GM21825 (cell line): ENCODE results near the gene PLPP2.

ENCODE experiments used
- ATAC-seq: cut with Tn5 transposase; IDR thresholded peaks from one replicate; pipeline ENCODE4 v1.9.1; 2021; ENCODE audit warnings: mild to moderate bottlenecking, moderate library complexity; ENCODE audit not compliant: unreplicated experiment

PLPP2 gene

DNA sequence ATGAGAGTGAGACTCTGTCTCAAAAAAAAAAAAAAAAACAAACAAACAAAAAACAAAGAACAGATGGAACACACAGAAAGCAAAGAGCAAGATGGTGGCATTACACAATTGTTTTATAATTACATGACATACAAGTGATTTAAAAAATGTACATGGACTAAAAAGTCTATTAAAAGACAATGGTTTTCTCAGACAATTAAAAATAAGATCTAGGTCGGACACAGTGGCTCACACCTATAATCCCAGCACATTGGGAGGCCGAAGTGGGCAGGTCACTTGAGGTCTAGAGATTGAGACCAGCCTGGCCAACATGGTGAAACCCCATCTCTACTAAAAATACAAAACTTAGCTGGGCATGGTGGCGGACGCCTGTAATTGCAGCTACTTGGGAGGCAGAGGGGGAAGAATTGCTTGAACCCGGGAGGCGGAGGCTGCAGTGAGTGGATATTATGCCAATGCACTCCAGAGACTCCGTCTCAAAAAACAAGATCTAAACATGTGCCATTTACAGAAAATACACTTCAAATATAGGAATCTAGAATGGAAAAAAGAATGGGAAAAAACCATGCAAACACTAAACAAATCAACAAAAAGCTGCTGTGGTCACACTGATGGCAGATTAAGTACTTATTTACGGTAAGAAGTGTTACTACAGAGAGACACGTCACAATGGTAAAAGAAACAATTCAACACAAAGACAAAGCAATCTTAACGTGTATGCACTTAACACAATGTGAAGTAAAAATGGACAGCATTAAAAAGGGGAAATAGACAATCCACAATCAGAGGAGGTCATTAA, 26.7 kb upstream of the PLPP2 start:
- ATAC-seq, result no peak

DNA sequence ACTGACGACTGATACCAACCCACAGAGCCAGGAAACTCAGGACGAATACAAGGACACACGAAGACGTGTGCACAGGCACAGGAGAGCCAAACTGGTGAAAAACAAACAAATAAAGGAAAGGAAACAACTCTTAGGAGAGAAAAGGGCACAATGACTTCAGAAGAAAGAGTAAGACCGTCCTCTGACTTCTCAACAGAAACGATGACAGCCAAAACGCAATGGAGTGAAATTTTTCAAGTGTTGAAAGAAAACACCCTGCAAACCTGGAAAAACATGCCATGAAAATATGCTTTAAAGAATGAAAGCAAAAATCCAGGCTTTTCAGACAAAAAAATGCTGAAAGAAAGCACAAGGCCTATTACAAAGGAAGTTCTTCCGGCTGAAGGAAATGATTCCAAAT, 24.6 kb upstream of the PLPP2 start:
- ATAC-seq, result no peak

DNA sequence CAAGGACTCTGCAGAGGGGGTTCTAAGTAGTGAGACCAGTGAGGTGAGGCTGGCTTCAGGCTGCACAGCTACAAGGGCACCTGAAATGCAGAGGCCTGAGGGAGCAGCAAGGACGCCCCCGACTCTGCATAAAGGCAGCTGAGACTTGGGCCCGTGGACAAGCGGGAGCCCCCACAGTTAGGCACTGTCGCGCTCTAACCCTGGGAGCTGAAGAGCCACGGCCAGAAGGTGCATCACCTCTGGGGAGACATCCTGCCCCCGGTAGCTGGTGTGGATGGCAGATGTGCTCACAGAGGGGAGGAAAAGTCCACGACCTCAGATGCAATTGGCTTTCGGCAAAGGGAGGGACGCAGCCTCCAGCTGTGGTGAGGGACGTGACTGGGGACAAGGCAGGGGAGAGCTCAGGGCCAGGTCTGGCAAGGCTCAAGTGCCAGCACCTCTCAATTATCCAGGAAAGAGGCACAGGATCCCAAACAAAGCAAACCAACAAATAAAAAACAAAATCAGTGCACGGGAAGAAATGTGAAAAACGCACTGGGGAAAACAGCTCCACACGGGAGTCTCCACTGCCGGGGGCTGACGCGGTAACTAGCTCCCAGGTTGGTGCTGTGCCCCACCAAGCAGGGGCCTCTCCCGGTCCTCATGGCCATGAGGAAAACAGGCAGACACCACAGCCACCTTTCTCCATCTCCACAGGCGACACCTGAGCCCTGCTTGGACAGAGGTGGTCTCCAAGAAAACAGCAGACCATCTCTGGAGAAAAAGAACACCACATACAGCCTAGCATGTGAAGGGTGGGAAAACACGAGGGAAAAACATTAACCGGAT, 23.0 kb upstream of the PLPP2 start:
- no peak for ATAC-seq

DNA sequence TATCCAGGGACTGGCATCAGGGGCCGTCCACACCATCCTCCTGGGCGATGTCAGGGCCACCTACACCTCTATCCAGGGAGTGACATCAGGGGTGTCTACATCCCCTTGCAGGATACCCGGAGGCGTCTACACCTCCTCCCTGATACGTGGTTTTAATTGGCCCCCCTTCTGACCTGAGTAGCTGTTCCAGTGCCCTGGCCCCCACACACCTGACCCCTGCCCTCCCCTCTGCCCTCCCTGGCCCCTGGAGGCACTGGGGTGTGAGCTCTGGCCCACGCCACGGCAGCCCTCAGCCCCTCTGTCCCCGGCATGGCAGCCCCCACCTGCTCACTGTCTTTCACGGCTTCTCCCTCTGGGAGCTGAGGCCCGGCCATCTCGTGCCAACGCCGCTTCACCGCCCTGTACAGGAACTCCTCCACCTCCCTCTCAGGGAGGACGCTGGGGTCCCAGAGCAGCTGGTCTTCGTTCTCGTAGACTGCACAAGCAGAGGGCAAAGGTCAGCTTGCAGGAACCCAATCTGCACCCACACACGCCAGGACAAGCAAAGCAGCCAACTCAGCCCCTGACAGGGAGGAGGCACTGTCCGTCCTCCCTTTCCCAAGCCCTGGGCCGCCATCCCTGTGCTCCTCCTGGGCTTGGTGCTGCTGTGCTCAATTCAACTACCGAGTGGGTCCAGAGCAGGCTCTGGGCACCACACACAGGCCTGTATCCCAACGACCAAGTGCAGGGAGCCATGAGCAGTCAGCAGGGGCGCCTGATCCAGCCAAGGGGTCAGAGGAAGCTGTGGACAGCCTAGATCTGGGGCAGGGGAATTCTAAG, 22.2 kb upstream of the PLPP2 start:
- no peak for ATAC-seq

DNA sequence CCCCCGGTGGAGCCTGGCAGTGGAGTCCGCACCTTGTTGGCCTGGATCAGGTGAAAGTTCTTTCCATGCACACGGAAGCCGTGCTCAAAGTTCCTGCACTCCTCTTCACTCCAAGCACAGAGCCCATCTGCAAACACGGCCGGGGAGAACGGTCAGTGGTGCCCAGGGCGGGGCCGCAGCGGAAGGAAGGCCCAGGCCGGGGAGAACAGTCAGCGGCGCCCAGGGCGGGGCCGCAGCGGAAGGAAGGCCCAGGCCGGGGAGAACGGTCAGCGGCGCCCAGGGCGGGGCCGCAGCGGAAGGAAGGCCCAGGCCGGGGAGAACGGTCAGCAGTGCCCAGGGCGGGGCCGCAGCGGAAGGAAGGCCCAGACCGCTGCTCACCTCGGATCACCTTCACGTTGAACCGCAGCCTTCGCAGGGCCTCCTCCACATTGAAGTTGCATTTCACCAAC, 20.6 kb upstream of the PLPP2 start:
- no peak for ATAC-seq

DNA sequence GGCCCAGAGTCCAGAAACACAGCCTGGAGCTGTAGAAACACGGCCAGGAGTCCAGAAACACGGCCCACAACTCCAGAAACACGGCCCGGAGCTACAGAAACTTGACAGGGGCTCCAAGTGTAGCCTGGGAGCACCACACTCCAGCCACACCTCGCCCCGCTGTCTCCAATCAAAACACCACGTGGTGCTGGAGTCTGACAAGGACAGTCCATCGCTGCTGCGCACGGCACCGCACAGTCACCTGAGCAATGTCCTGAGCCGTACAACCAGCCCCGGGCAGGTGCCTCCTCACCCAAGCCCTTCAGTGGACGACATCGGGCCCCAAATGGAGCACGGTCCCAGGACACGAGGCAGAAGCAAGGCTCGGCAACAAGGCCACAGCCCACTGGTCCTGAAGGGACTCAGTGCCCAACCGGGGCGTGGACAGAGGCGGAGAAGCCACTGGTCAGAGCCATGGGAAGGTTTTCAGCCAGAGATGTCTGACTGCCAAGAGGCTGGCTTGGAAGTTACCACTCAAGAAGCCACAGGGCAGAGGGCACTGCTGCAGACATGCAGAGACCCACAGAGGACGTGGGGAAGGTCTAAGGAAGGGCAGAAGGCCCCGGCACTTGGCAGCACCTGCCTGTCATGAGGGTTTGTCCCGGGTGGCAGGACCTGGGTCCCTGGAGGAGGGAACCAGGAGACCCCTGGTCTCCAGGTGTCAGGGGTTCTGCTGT, 19.7 kb upstream of the PLPP2 start:
- ATAC-seq, result no peak

DNA sequence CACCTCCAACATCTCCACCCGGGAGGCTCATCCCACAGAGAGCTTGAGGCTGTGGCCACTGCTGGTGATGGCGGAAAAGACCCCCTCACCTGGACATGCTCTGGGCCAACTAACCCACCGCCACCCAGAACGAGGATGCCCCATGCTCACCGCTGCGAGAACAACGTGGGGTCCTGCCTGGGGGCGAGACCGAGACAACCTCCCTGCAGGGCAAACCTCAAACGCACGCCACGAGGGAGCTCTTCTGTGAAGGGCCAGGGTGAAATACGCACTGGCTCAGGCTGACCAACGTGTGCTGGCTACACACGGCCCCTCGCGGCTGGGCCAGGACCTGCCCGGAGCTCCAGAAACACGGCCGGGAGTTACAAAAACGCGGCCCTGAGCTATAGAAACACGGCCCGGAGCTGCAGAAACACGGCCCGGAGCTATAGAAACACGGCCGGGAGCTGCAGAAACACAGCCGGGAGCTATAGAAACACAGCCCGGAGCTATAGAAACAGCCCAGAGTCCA, 19.0 kb upstream of the PLPP2 start:
- ATAC-seq, result no peak

DNA sequence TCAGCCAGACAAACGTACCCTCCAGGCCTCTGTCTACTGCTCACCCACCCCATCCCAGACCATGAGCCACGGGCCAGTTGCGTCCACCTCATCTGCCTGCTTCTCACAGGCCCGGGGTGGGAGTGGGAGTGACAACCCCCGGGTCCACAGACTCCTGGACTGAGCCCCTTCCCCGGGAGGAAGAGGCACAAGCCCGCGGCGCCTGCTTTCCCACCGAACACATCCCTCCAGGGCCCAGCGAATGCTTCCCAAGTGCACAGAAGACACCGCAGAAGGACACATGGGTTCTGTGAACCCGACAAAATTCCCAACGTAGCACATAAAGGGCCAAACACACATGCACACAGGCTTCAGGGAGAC, 18.0 kb upstream of the PLPP2 start:
- no peak for ATAC-seq

DNA sequence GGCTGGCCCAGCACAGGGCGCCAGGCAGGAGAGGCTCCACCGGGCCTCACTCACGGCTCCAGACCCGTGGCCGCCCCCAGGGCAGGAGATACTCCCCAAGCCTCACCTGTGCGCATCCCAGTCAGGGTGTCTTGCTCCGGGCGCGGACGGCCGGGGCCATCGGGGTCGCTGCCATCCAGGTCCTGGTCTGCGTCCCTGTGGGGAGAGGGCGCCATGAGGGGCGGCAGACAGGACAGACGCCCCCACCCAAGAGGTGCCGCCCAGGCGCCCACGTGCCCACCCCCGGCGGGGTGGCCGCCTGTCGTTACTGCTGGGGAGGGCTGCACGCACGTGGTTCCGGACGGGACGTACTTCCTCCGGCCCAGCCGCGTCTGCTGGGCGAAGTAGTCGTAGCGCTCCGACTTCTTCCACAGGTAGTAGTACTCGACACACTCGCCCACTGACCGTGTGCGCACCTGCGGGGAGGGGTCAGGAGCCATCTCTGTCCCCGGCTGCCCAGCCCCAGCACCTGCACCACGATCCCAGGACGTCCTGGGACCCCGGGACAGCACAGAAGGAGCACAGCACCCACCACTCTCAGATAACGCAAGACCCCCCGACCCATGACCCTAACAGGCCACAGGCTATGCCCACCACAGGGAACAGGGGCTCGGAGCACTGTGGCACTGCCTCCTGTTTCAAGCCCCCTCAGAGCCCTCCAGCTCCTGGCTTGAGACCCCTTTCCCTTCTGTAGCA, 17.4 kb upstream of the PLPP2 start:
- ATAC-seq, result no peak

DNA sequence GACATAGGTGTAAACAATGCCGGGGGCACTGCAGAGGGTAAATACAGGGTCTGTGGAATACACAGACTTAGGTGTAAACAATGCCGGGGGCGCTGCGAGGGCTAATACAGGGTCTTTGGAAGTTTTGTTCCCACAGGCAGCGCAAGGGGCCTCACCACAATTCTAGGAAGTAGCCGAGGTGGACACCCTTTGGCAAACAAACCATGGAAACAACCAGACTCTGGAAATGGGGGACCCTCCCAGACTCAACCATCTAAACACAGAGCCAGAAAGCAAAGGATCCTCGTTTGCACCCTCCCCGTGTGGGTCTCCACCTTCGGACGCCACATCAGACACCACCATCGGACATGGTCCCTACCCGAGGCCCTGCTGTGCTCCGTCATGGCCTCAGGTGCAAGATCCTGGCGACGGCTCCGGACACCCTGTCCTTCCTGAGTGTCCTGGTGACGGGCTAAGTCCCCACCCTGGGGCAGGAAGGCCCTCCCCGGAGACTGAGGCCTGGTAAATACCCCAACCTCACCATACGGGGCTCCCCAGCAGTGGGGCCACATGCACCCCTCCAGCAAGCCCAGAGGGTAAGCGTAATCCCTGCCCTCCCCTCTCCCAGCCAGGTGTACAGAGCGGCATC, 16.7 kb upstream of the PLPP2 start:
- ATAC-seq, result no peak

DNA sequence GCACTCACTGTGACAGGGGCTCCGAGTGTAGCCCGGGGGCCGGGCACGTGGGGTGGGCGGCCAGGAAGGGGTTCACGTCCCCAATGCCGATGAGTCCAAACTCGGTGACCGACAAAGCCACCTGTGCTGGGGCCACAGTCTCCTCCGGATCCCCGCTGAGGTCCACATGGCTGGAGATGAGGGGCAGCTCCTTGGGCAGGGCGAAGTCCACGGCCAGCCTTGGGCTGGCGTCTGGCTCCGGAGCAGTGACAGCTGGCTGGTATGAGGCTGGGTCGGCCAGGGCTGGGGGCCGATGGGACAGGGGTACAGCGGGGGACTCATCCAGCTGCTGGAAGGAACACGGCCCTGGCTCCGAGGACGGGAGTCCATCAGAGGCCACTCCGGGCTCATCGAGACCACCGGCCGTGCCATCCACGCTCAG, 15.9 kb upstream of the PLPP2 start:
- no peak for ATAC-seq

DNA sequence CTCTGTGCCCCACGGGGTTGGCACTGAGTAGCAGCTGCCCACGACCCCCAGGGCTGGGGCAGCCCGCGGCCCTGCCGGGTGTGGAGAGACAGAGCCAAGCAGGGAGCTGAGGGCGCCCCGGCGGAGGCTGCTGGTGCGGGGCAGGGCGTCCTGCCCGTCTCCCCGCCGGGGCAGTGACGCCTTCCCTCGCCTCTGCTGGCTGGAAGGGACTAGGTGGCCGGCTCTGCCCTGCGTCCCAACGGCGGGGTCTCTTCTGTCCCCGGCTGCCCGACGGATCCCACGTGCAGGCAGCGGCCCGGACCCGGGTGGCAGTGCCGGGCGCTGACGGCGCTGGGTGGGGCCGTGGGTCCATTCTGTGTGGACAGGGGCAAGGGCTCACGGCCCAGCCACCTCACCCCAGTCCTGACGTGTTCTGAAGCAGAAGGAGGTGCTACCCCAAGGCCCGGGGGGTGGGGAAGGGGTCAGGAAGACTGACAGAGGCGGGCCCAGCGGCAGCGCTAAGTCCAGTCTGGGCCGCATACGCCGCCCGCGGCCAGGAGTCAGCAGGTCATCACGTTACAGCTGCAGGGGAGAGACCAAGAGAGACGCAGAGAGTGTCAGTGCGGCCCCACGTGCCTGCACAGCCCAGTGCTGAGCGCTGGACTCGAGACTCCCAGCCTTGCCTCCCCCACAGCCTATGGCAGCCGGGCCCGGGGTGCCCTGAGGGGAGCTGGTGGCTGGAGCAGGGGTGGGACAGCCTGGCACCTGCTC, 15.1 kb upstream of the PLPP2 start:
- ATAC-seq, result no peak

DNA sequence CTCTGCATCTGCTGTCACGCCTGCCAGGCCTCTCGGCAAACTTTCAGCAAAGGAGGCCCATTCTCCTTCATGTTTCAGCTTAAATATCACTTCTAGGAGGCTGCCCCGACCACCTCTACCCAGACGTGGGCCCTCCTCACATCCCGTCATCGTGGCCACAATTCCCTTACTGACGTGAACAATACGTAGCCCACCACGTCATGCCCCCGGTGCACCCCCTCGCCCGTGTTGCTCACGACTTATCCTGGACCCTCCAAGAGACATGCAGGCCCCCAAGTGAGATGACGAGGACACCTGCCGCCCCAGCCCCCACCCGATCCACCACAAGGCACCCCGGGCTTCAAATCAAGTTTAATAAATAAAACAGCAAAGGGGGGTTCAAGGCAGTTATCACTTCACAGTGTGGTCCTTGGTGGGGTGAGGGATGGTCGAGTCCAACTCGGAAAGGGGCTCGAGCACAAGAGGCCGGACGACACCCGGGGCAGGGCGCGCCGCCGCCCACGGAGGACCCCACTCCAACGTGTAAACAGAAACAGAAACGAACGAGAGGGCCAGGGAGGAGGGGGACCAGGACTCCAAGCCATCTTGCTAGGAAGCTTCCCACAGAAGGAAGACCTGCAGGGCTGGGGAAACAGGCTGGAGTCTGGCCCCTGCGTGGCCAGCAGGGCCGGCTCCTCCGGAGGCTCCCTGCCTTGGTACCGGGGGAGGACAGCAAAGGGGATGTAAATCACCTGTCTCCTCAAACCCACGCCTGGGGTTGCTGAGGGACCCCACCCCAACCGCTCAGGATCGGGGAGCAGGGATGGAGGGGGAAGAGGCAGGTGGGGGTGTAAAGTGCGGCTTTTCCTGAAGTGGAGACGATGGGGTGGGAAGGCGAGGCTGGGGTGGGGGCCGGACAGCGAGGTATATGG, 14.3 kb upstream of the PLPP2 start:
- no peak for ATAC-seq

DNA sequence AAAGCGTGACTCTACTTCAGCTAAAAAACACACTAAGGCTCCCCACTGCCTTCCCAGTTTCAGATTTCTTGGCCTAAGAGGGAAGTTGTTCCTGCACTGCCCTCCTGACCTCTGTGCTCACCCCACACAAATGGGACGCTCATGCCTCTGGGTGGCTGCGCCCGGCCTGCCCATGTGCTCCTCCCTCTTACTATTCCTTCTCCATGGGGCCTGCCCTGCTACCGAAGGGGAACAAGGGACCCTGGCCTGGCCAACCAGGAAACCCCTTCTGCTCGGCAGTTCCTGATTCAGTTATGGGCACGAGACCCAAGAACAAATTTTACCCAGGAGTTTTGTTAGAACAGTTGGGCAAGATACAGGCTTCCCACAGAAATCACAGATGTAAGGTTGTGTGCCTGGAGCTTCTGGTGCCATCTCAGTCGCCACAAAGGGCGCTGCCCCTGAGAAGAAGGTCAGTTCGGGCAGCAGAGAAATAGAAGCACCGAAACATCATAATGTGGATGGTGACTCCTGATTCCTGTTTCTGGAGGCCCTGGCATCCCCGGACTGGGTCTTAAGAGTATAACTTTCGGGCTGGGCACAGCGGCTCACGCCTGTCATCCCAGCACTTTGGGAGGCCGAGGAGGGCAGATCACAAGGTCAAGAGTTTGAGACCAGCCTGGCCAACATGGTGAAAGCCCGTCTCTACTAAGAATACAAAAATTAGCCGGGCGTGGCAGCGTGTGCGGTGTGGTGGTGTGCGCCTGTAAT, 5.4 kb upstream of the PLPP2 start:
- ATAC-seq, result no peak

DNA sequence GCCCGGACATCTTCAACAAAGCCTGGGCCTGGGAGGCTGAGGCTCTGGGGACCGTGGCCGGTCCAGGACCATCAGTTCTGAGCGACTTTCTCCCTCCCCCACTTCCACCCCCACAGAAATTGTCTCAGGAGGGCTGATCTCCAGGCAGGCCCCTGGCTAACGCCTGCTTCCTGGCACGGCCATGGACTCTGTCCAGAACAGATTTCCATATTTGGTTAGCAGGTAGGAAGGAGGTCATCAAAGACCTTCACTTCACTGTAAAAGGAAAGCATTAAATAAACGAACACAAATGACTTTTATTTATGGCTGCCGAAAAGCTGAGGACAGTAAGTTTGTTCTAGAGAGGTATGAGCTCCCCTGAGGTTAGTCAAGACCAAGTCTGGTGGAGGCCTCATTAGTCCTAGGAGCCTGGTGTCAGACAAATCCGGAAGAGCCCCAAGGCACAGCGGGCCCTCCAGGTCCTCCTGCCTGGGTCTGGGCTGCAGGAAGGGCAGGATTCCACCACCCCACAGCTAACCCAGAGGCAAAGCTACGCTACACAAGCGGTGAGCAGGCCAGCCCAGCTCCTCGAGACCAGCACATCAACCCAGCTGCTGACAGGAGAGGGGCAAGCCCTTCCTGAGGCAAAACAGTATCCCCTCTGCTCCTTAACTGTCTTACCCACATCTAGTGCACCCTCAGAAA, 4.6 kb upstream of the PLPP2 start:
- ATAC-seq, result no peak

DNA sequence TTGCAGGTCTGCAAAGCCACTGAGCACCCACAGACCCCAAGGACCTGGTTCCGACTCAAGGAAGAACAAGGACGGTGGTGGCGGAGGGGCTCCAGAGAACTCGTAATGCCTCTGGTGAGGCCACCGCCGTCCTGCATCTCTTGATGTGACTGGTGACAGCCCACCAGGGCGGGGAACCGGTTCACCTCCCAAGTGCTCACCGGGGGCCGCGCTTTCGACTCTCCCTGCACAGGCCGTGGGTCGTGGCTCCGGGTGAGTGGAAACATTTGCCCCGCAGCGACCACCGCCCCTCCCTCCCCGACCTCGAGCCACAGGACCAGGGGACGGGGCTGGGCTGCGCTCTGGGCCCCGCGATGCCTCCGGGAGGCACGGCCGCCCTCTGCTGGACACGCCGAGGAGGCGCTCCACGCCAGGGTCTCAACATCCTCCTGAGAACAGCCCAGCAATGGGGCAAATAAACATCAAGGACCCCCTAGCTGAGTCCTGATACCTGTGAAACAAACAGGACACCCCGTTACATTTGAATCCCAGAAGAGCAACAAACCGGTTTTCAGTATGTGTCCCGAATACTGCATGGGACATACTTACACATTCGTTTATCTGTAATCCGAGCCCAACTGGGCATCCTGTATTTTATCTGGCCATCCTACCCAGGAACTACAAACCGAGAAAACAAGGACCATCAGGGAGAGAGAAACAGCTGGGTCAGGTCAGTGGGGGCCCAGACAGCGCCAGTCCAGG, 3.9 kb upstream of the PLPP2 start:
- no peak for ATAC-seq
